ENCODE data around the gene TUBB2A. TPM values are rescaled to one million over a fixed set of nuclear protein-coding genes. Genes with fewer than 3 reads are reported as not detected.
"Not testable (repeated sequence)": the region's sequence is repeated elsewhere in the genome, so short reads cannot be mapped to it uniquely, and the experiment has no call there.

The TUBB2A gene
- total RNA-seq, 2 experiments from 2014 or later: 1.3 to 1.5 TPM

GRCh38 chr6:3140201-3140600 is 17.1 kb downstream of the TUBB2A start:
- Mint-ChIP-seq H3K9me3 (no peaks in the 10 kb centered on the region), H3K36me3 (ENCODE audit: low read depth) (peaks cover 17% of the 10 kb centered on the region), H3K27ac (no peak overlapping the region), H3K27me3 (no peaks in the 10 kb centered on the region), H3K4me1 (ENCODE audit: low read depth) (peaks cover 13% of the 10 kb centered on the region), H3K4me3 (no peak overlapping the region)
- intact Hi-C loops (cut with micrococcal nuclease): no loop called here
- no peak for ATAC-seq
- DNase-seq: no peak
- CTCF ChIA-PET: interaction anchor here (1.3 to 1.5 kb wide), 2 partner anchors 10 to 111 kb away, joined by 3 to 6 read pairs; no protein-coding TSS in a partner anchor
- no peak for TF ChIP-seq CTCF (IDR thresholded peaks at IDR 0.05)
- POLR2A ChIA-PET: interaction anchor here (0.6 kb wide), 1 partner anchor 365 kb away, joined by 3 read pairs; no protein-coding TSS in a partner anchor

GRCh38 chr6:3139090-3139903 is 18.0 kb downstream of the TUBB2A start:
- no peak for TF ChIP-seq CTCF (IDR thresholded peaks at IDR 0.05)
- POLR2A ChIA-PET: no interaction called here
- CTCF ChIA-PET: interaction anchor here (1.3 to 1.5 kb wide), 2 partner anchors 9 to 112 kb away, joined by 3 to 6 read pairs; no protein-coding TSS in a partner anchor
- Mint-ChIP-seq H3K4me1 (ENCODE audit: low read depth) (peaks cover 10% of the 10 kb centered on the region), H3K27me3 (no peaks in the 10 kb centered on the region), H3K36me3 (ENCODE audit: low read depth) (peaks cover 14% of the 10 kb centered on the region), H3K9me3 (no peaks in the 10 kb centered on the region), H3K27ac (no peak overlapping the region), H3K4me3 (no peak overlapping the region)
- intact Hi-C loops (cut with micrococcal nuclease): no loop called here
- no peak for ATAC-seq
- no peak for DNase-seq

- intact Hi-C loops (cut with micrococcal nuclease): no loop called here
- Mint-ChIP-seq H3K27ac (no peak overlapping the region), H3K4me3 (no peak overlapping the region), H3K27me3 (no peaks in the 10 kb centered on the region), H3K9me3 (no peaks in the 10 kb centered on the region), H3K36me3 (ENCODE audit: low read depth) (peaks cover 14% of the 10 kb centered on the region), H3K4me1 (ENCODE audit: low read depth) (peaks cover 10% of the 10 kb centered on the region)
- DNase-seq: no peak
- CTCF ChIA-PET: interaction anchor here (1.0 kb wide), 1 partner anchor 13 kb away, joined by 3 read pairs; no protein-coding TSS in a partner anchor
- no peak for ATAC-seq
- no peak for TF ChIP-seq CTCF (IDR thresholded peaks at IDR 0.05)
- POLR2A ChIA-PET: no interaction called here
Observed at GRCh38 chr6:3138341-3138740, 19.0 kb downstream of the TUBB2A start.

GRCh38 chr6:3137873-3138272 is 19.5 kb downstream of the TUBB2A start:
- DNase-seq; POLR2A ChIA-PET; ATAC-seq; H3K9me3 Mint-ChIP-seq; H3K4me3 Mint-ChIP-seq; H3K27me3 Mint-ChIP-seq; H3K27ac Mint-ChIP-seq; H3K4me1 Mint-ChIP-seq (ENCODE audit: low read depth); intact Hi-C loops (cut with micrococcal nuclease): not testable (repeated sequence)
- CTCF ChIA-PET: interaction anchor here (1.0 kb wide), 1 partner anchor 12 kb away, joined by 3 read pairs; no protein-coding TSS in a partner anchor
- peaks cover 14% of the 10 kb centered on the region for H3K36me3 Mint-ChIP-seq (ENCODE audit: low read depth)

- Mint-ChIP-seq H3K4me3 (no peak overlapping the region), H3K36me3 (ENCODE audit: low read depth) (peaks cover 14% of the 10 kb centered on the region), H3K9me3 (no peaks in the 10 kb centered on the region), H3K27ac (no peak overlapping the region), H3K27me3 (no peaks in the 10 kb centered on the region), H3K4me1 (ENCODE audit: low read depth) (peaks cover 10% of the 10 kb centered on the region)
- intact Hi-C loops (cut with micrococcal nuclease): no loop called here
- CTCF ChIA-PET: no interaction called here
- POLR2A ChIA-PET: interaction anchor here (0.6 kb wide), 1 partner anchor 166 kb away, joined by 3 read pairs; no protein-coding TSS in a partner anchor
- no peak for TF ChIP-seq CTCF (IDR thresholded peaks at IDR 0.05)
- no peak for ATAC-seq
- DNase-seq: no peak
Observed at GRCh38 chr6:3137057-3137777, 20.1 kb downstream of the TUBB2A start.

Data from activated CD8-positive, alpha-beta T cell treated with anti-CD3 and anti-CD28 coated beads for 36 hours (primary cell).